Fibroblast of the aortic adventitia (primary cell): Measurements from ENCODE around the gene DCHS2. TPM values are rescaled to one million over a fixed set of nuclear protein-coding genes. Genes with fewer than 3 reads are reported as not detected.

ENCODE experiments used
- DNase-seq: peaks from one replicate; pipeline ENCODE4 v3.0.0-alpha.2; 2010; ENCODE audit warnings: low read depth
- H3K4me3 ChIP-seq: 2 replicates; pipeline ENCODE4 v1.5.1; 2011; ENCODE audit warnings: low read depth, mild to moderate bottlenecking, control low read depth, low read length, moderate library complexity
- CTCF ChIP-seq: IDR thresholded peaks from 2 replicates; pipeline ENCODE4 v1.5.1; 2011; ENCODE audit warnings: mild to moderate bottlenecking, low read length, control low read depth, inconsistent platforms; ENCODE audit not compliant: insufficient read depth
- total RNA-seq: library from RNA; depleted of rRNA; stranded (reverse); fragments of >200 nt; gene quantifications from 2 replicates; pipeline ENCODE4 v1.2.3, GENCODE V29; 2012; ENCODE audit warnings: low replicate concordance

Gene DCHS2
- total RNA-seq, 1 donor = under 0.01 TPM

GRCh38 chr4:154194649-154195048 is 296.9 kb downstream of the DCHS2 start:
- TF ChIP-seq CTCF = no peak
- no peak overlapping the region for H3K4me3 ChIP-seq
- no peak for DNase-seq

GRCh38 chr4:154192585-154192984 is 299.0 kb downstream of the DCHS2 start:
- DNase-seq = no peak
- H3K4me3 ChIP-seq = no peak overlapping the region
- no peak for TF ChIP-seq CTCF

- TF ChIP-seq CTCF = no peak
- DNase-seq = no peak
- no peak overlapping the region for H3K4me3 ChIP-seq
Measured at GRCh38 chr4:154189346-154189745, 302.3 kb downstream of the DCHS2 start.

GRCh38 chr4:154186888-154187287 is 304.7 kb downstream of the DCHS2 start:
- TF ChIP-seq CTCF = no peak
- H3K4me3 ChIP-seq = no peak overlapping the region
- no peak for DNase-seq

GRCh38 chr4:154186035-154186434 is 305.6 kb downstream of the DCHS2 start:
- no peak overlapping the region for H3K4me3 ChIP-seq
- no peak for TF ChIP-seq CTCF
- no peak for DNase-seq

GRCh38 chr4:154184238-154184637 is 307.4 kb downstream of the DCHS2 start:
- no peak overlapping the region for H3K4me3 ChIP-seq
- DNase-seq = no peak
- no peak for TF ChIP-seq CTCF

GRCh38 chr4:154183264-154183663 is 308.3 kb downstream of the DCHS2 start:
- H3K4me3 ChIP-seq = no peak overlapping the region
- no peak for DNase-seq
- TF ChIP-seq CTCF = no peak
